GM19043 (cell line): ENCODE data around the gene GRID1.

Source experiments
- ATAC-seq: cut with Tn5 transposase; IDR thresholded peaks from one replicate; pipeline ENCODE4 v1.9.1; 2021; ENCODE audit warnings: low read depth; ENCODE audit not compliant: unreplicated experiment

The GRID1 gene

GRCh38 chr10:86060386-86061277 lies 306.0 kb downstream of the GRID1 start:
- no peak for ATAC-seq

- ATAC-seq, result no peak
Measured at GRCh38 chr10:86059892-86060291, 306.7 kb downstream of the GRID1 start.

GRCh38 chr10:86058964-86059363 lies 307.6 kb downstream of the GRID1 start:
- ATAC-seq, result no peak

- no peak for ATAC-seq
Measured at GRCh38 chr10:86057708-86058107, 308.9 kb downstream of the GRID1 start.

- no peak for ATAC-seq
Measured at GRCh38 chr10:86056672-86057071, 309.9 kb downstream of the GRID1 start.

GRCh38 chr10:86055928-86056327 lies 310.7 kb downstream of the GRID1 start:
- ATAC-seq, result no peak

- no peak for ATAC-seq
Measured at GRCh38 chr10:86053675-86054074, 312.9 kb downstream of the GRID1 start.

GRCh38 chr10:86051586-86051985 lies 315.0 kb downstream of the GRID1 start:
- no peak for ATAC-seq

- no peak for ATAC-seq
Measured at GRCh38 chr10:86049442-86049841, 317.2 kb downstream of the GRID1 start.

- no peak for ATAC-seq
Measured at GRCh38 chr10:86048973-86049372, 317.6 kb downstream of the GRID1 start.

- no peak for ATAC-seq
Measured at GRCh38 chr10:86048571-86048970, 318.0 kb downstream of the GRID1 start.

GRCh38 chr10:86047588-86047987 lies 319.0 kb downstream of the GRID1 start:
- ATAC-seq, result no peak

GRCh38 chr10:86046845-86047460 lies 319.6 kb downstream of the GRID1 start:
- no peak for ATAC-seq

- no peak for ATAC-seq
Measured at GRCh38 chr10:86045896-86046295, 320.7 kb downstream of the GRID1 start.

GRCh38 chr10:86044029-86044428 lies 322.6 kb downstream of the GRID1 start:
- ATAC-seq, result no peak

GRCh38 chr10:86043236-86043635 lies 323.4 kb downstream of the GRID1 start:
- no peak for ATAC-seq

GRCh38 chr10:86042161-86042560 lies 324.4 kb downstream of the GRID1 start:
- no peak for ATAC-seq

- no peak for ATAC-seq
Measured at GRCh38 chr10:86041116-86041515, 325.5 kb downstream of the GRID1 start.

- no peak for ATAC-seq
Measured at GRCh38 chr10:86038371-86038770, 328.2 kb downstream of the GRID1 start.

- ATAC-seq, result no peak
Measured at GRCh38 chr10:86037096-86037495, 329.5 kb downstream of the GRID1 start.

- ATAC-seq, result no peak
Measured at GRCh38 chr10:86036544-86036831, 330.1 kb downstream of the GRID1 start.
